GM12878 (cell line): ENCODE data around the gene TNK1. TPM values are rescaled to one million over a fixed set of nuclear protein-coding genes. Genes with fewer than 3 reads are reported as not detected.

Source experiments
- ATF7 ChIP-seq: fragments of 450-650 bp; IDR thresholded peaks from 2 replicates; pipeline ENCODE4 v1.6.1; 2016; ENCODE audit warnings: low read depth, mild to moderate bottlenecking
- BCL3 ChIP-seq: IDR thresholded peaks from 2 replicates; pipeline ENCODE4 v1.6.1; 2011; ENCODE audit warnings: borderline replicate concordance, low read depth, mild to moderate bottlenecking, moderate library complexity, low read length; ENCODE audit not compliant: insufficient read depth, poor library complexity, severe bottlenecking
- CHD4 ChIP-seq: fragments of 200-600 bp; sonication (generic); IDR thresholded peaks from 2 replicates; pipeline ENCODE4 v1.6.1; 2016; ENCODE audit warnings: mild to moderate bottlenecking
- GATAD2B ChIP-seq: fragments of 450-650 bp; conservative IDR thresholded peaks from 2 replicates; pipeline ENCODE4 v1.6.1; 2017; ENCODE audit warnings: low read depth, mild to moderate bottlenecking, moderate library complexity
- HCFC1 ChIP-seq: fragments of 150-350 bp; IDR thresholded peaks from 2 replicates; pipeline ENCODE4 v1.6.1; 2014; ENCODE audit warnings: low read length
- HSF1 ChIP-seq: fragments of 150-350 bp; IDR thresholded peaks from 2 replicates; pipeline ENCODE4 v1.6.1; 2014; ENCODE audit warnings: mild to moderate bottlenecking, low read depth, low read length
- KLF5 ChIP-seq: fragments of 450-650 bp; IDR thresholded peaks from 2 replicates; pipeline ENCODE4 v1.6.1; 2014; ENCODE audit warnings: mild to moderate bottlenecking; ENCODE audit not compliant: partially characterized antibody
- LARP7 ChIP-seq: fragments of 450-650 bp; IDR thresholded peaks from 2 replicates; pipeline ENCODE4 v1.6.1; 2017; ENCODE audit warnings: mild to moderate bottlenecking
- MYB ChIP-seq: fragments of 150-350 bp; IDR thresholded peaks from 2 replicates; pipeline ENCODE4 v1.6.1; 2014; ENCODE audit warnings: mild to moderate bottlenecking, low read depth, low read length, borderline replicate concordance
- NFYA ChIP-seq: IDR thresholded peaks from 2 replicates; pipeline ENCODE4 v1.6.1; 2011; ENCODE audit warnings: low read depth, mild to moderate bottlenecking, low read length, improper control_type of control experiment, borderline replicate concordance
- NR2C2 ChIP-seq: IDR thresholded peaks from 2 replicates; pipeline ENCODE4 v1.6.1; 2011; ENCODE audit warnings: borderline replicate concordance, low read depth; ENCODE audit not compliant: control insufficient read depth, insufficient read length
- PAX5 ChIP-seq: IDR thresholded peaks from 2 replicates; pipeline ENCODE4 v1.6.1; 2011; ENCODE audit warnings: low read depth, low read length, borderline replicate concordance
- RB1 ChIP-seq: fragments of 450-650 bp; formaldehyde crosslinking; IDR thresholded peaks from 2 replicates; pipeline ENCODE4 v1.6.1; 2017; ENCODE audit warnings: mild to moderate bottlenecking, borderline replicate concordance
- RBBP5 ChIP-seq: fragments of 200-600 bp; sonication (generic); conservative IDR thresholded peaks from 2 replicates; pipeline ENCODE4 v1.6.1; 2016
- SMAD1 ChIP-seq: fragments of 450-650 bp; IDR thresholded peaks from 2 replicates; pipeline ENCODE4 v1.6.1; 2018; ENCODE audit warnings: mild to moderate bottlenecking, low read depth; ENCODE audit not compliant: partially characterized antibody
- SREBF2 ChIP-seq: IDR thresholded peaks from 2 replicates; pipeline ENCODE4 v1.6.1; 2012; ENCODE audit warnings: mild to moderate bottlenecking, low read length
- SRF ChIP-seq, 2 experiments: IDR thresholded peaks; 2 replicates each; pipeline ENCODE4 v1.6.1; 2011; ENCODE audit warnings: low read depth in 2 of 2, low read length in 2 of 2, mild to moderate bottlenecking in 1 of 2, moderate library complexity in 1 of 2
- USF1 ChIP-seq: IDR thresholded peaks from 2 replicates; pipeline ENCODE4 v1.6.1; 2011; ENCODE audit warnings: borderline replicate concordance, low read depth, mild to moderate bottlenecking, moderate library complexity, mixed read lengths, low read length; ENCODE audit not compliant: insufficient read depth; ENCODE audit errors: extremely low read length
- YBX1 ChIP-seq: fragments of 450-650 bp; IDR thresholded peaks from 2 replicates; pipeline ENCODE4 v1.6.1; 2016; ENCODE audit warnings: antibody characterized with exemption
- polyA plus RNA-seq, 11 experiments: library from polyadenylated mRNA; depleted of rRNA in 4 of 11; unstranded in 6 of 11; stranded (reverse) in 5 of 11; fragments of >200 nt; fragmentation: Nextera tagmentation in 4 of 11; fragmentation: Illumina TruSeq in 1 of 11; extraction: Ambion mirVana in 4 of 11; extraction: Trizol in 1 of 11; gene quantifications; 1 replicate in 1 of 11; 2 replicates in 10 of 11; pipeline versions ENCODE4 v1.2.1 to v1.2.3, GENCODE V29; 2011 to 2016; ENCODE audit warnings: inconsistent platforms in 2 of 11, missing spikeins in 2 of 11, low read depth in 1 of 11
- total RNA-seq, 4 experiments: library from RNA; depleted of rRNA in 3 of 4; stranded (reverse); fragments of >200 nt in 3 of 4; fragmentation: Illumina TruSeq in 1 of 4; extraction: Trizol in 1 of 4; gene quantifications; 2 replicates each; pipeline versions ENCODE4 v1.2.1 to v1.2.3, GENCODE V29; 2013 to 2021
- TF ChIP-seq, protein P1 (sequence below): fragments of 450-650 bp; IDR thresholded peaks from 2 replicates; pipeline ENCODE4 v1.6.1; 2017; ENCODE audit warnings: low read depth, mild to moderate bottlenecking, moderate library complexity
- TF ChIP-seq, protein P2 (sequence below): fragments of 450-650 bp; IDR thresholded peaks from 2 replicates; pipeline ENCODE4 v1.6.1; 2017; ENCODE audit warnings: mild to moderate bottlenecking, moderate library complexity

TNK1 gene
- total and polyA plus RNA-seq, 10 of the 15 experiments (the other 5 are each of a cell fraction or from before 2014, with no cell fraction given): 0.06 to 2.5 (median 0.70) TPM

- TF ChIP-seq HSF1 (no peak), MYB (no peak), KLF5 (no peak), CHD4 (no peak), BCL3 (no peak), LARP7 (peak; percentile 65), SRF (IDR thresholded peaks at IDR 0.05; ENCODE audit: low read depth in 2 of 2, low read length in 2 of 2) (no peak), USF1 (no peak), NFYA (no peak), RBBP5 (no peak), GATAD2B (peak; percentile 66), NR2C2 (no peak), YBX1 (no peak), ATF7 (no peak), RB1 (0 out of 2 replicates have a peak, but pooled peaks have one; percentile 53), PAX5 (no peak), SREBF2 (no peak), SMAD1 (no peak), HCFC1 (no peak)
- TF ChIP-seq, protein P1, sequence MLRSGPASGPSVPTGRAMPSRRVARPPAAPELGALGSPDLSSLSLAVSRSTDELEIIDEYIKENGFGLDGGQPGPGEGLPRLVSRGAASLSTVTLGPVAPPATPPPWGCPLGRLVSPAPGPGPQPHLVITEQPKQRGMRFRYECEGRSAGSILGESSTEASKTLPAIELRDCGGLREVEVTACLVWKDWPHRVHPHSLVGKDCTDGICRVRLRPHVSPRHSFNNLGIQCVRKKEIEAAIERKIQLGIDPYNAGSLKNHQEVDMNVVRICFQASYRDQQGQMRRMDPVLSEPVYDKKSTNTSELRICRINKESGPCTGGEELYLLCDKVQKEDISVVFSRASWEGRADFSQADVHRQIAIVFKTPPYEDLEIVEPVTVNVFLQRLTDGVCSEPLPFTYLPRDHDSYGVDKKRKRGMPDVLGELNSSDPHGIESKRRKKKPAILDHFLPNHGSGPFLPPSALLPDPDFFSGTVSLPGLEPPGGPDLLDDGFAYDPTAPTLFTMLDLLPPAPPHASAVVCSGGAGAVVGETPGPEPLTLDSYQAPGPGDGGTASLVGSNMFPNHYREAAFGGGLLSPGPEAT: 0 out of 2 replicates have a peak, but pooled peaks have one; percentile 14
- TF ChIP-seq, protein P2, sequence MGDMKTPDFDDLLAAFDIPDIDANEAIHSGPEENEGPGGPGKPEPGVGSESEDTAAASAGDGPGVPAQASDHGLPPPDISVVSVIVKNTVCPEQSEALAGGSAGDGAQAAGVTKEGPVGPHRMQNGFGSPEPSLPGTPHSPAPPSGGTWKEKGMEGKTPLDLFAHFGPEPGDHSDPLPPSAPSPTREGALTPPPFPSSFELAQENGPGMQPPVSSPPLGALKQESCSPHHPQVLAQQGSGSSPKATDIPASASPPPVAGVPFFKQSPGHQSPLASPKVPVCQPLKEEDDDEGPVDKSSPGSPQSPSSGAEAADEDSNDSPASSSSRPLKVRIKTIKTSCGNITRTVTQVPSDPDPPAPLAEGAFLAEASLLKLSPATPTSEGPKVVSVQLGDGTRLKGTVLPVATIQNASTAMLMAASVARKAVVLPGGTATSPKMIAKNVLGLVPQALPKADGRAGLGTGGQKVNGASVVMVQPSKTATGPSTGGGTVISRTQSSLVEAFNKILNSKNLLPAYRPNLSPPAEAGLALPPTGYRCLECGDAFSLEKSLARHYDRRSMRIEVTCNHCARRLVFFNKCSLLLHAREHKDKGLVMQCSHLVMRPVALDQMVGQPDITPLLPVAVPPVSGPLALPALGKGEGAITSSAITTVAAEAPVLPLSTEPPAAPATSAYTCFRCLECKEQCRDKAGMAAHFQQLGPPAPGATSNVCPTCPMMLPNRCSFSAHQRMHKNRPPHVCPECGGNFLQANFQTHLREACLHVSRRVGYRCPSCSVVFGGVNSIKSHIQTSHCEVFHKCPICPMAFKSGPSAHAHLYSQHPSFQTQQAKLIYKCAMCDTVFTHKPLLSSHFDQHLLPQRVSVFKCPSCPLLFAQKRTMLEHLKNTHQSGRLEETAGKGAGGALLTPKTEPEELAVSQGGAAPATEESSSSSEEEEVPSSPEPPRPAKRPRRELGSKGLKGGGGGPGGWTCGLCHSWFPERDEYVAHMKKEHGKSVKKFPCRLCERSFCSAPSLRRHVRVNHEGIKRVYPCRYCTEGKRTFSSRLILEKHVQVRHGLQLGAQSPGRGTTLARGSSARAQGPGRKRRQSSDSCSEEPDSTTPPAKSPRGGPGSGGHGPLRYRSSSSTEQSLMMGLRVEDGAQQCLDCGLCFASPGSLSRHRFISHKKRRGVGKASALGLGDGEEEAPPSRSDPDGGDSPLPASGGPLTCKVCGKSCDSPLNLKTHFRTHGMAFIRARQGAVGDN: peak; percentile 74; the same call in 1 of the 2 replicates
Measured at GRCh38 chr17:7394452-7395191, 13.7 kb downstream of the TNK1 start, which contains the start of gene PLSCR3 (continued).
